GM18505 (cell line): ENCODE results near the gene ARRB2.
"Not testable (repeated sequence)": the region's sequence is repeated elsewhere in the genome, so short reads cannot be mapped to it uniquely, and the experiment has no call there.

ENCODE experiments used
- ATAC-seq: cut with Tn5 transposase; IDR thresholded peaks from one replicate; pipeline ENCODE4 v1.9.1; 2021; ENCODE audit not compliant: unreplicated experiment
- POLR2A ChIP-seq: IDR thresholded peaks from 4 replicates; pipeline ENCODE4 v1.6.1; 2011; ENCODE audit warnings: borderline replicate concordance; ENCODE audit not compliant: insufficient read depth, insufficient read length; ENCODE audit errors: extremely low read depth

Gene ARRB2

DNA sequence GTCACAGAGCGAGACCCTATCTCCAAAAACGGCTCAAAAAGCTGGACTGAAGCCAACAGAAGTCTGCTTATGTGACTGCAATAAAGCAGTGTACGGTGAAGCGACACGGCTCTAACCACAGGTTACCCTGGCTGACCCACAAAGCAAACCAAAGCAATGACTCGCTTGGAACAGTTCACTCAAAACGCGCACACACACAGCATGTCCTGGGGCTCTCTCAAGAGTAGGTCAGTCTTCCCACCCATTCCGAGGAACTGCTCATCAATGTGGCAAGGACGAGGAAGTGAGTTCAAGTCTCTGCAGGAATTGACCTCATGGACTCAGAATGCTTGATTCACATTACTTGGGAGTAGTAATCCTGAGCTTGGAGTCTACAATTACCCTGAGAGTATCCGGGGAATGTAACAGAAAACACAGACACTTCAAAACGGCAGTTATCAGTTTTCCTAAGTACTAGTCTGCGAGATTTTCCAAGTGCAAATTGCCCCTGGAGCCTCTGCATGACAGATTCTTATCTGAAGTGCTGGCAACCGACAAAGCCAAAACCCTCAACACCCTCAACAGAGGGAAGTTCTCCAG lies 31.9 kb upstream of the ARRB2 start:
- TF ChIP-seq POLR2A: no peak
- ATAC-seq: no peak

DNA sequence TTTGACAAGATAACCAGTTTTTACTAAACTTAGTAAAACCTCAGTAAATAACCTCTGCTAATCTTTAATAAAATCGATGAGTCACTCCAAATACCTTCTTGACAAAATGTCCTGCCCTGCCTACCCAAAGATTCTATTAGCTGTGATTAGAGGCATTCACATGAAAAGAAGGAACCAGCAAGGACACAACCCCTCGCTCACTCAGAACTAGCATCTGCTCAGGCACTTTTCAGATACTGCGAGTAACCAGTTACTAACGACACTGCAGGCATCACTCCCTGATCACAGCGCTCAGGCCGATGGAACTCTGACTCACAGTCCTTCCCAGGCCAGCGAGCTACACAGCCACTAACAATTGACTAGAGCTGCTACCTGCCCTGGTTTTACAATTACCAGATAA lies 30.8 kb upstream of the ARRB2 start:
- no peak for ATAC-seq
- TF ChIP-seq POLR2A: no peak

DNA sequence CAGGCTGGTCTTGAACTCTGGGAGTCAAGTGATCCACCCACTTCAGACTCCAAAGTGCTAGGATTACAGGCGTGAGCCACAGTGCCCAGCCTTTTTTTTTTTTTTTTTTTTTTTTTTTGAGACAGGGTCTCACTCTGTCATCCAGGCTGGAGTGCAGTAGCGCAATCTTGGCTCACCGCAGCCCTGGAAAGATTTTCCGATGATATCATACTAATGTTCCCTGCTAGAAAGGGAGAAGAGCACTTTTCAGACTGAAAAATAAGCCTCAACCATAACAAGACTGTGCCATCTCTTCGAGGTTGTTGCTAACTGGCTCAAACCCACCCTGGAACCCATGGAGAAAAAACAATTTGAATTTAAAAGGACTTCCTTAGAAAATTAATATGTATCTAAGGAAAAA lies 26.7 kb upstream of the ARRB2 start:
- ATAC-seq: not testable (repeated sequence)

DNA sequence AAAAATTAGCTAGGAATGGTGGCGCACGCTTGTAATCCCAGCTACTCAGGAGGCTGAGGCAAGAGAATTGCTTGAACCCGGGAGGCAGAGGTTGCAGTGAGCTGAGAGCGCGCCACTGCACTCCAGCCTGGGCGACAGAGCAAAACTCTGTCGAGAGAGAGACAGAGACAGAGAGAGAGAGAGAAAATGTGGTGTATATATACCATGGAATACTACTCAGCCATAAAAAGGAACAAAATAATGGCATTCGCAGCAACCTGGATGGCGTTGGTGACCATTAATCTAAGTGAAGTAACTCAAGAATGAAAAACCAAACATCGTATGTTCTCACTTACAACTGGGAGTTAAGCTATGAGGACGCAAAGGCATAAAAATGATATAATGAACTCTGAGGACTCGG lies 20.6 kb upstream of the ARRB2 start:
- ATAC-seq: not testable (repeated sequence)

DNA sequence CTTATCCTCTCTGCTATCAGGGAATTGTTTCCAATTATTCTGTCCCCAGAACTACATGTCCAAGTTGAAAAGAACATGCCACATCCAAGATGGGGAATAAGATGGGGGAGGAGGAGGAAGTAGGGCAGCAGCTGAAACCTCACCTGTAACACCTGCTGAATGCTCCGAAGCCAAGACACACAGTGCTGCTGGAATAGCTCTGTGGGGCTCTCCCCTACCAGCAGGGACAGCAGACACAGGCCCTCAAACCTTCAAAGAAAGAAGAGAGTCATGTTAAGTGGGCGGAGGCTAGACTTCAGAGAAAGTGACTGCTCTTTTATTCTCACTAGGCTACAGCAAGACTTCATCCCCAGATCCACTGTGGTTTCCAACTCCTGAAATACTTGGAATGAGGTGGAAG lies 19.7 kb upstream of the ARRB2 start:
- ATAC-seq: no peak
- no peak for TF ChIP-seq POLR2A

DNA sequence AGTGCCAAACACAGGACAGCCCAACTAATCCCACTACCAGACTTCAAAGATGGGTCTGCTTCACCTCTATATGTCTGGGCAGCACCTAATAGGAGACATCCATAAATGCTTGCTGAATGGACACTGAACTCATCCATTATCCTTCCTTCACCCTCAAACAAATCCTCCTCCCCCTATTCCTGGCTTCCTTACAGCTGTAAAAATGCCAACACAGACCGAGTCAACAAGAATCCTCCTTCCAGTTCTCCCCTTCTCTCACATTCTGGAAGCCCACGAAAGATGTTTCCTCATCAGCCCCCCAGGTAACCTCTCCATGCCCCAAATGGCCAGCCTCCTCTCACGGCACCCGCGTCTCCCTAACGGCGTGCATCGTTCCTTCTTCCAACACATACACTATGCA lies 18.7 kb upstream of the ARRB2 start:
- no peak for ATAC-seq
- TF ChIP-seq POLR2A: no peak

DNA sequence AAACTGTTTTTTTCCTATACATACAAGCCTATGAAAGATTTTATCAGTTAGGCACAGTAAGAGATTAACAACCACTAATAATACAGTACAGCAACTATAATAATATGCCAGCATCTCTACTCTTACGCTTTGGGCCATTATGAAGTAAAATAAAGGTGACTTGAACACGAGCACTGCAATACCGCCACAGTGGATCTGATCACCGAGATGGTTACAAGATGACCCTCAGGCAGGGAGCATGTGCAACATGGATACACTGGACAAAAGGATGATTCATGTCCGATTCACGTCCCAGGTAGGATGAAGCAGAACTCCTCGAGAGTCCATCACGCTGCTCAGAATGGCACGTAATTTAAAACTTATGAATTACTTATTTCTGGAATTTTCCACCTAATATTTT lies 17.0 kb upstream of the ARRB2 start:
- TF ChIP-seq POLR2A: no peak
- no peak for ATAC-seq

DNA sequence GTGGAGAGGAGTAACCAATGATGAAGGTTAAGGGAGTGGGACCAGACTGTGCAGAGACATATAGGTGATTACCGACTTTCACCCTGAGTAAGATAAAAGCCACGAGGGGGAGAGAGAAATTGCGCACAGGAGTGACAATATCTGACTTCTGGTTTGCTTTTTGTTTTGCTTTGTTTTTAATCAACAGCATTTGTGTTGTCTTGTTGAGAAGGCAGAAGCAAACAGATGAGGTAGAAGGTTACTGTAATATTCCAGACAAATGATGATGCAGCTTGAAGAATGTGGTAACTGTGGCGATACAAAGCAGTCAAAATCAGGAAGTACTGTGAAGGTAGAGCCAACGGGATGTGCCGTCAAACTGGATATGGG lies 14.0 kb upstream of the ARRB2 start:
- TF ChIP-seq POLR2A: no peak
- ATAC-seq: no peak

DNA sequence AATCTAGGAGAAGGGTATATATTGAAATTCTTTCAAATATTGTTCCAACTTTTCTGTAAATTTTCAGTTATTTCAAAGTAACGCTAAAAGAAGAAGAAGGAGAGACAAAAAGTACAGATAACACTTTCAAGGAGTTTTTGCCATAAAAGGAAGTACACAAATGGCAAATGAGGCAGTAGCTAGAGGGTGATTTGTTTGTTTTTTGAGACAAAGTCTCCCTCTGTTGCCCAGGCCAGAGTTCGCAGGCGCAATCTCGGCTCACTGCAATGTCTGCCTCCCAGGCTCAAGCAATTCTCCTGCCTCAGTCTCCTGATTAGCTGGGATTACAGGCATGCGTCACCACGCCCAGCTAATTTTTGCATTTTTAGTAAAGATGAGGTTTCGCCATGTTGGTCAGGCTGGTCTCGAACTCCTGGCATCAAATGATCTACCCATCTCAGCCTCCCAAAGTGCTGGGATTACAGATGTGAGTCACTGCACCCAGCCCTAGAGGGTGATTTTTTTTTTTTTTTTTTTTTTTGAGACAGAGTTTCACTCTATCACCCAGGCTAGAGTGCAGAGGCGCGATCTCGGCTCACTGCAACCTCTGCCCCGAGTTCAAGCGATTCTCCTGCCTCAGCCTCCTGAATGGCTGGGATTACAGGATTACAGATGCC lies 10.9 kb upstream of the ARRB2 start:
- not testable (repeated sequence) for ATAC-seq

DNA sequence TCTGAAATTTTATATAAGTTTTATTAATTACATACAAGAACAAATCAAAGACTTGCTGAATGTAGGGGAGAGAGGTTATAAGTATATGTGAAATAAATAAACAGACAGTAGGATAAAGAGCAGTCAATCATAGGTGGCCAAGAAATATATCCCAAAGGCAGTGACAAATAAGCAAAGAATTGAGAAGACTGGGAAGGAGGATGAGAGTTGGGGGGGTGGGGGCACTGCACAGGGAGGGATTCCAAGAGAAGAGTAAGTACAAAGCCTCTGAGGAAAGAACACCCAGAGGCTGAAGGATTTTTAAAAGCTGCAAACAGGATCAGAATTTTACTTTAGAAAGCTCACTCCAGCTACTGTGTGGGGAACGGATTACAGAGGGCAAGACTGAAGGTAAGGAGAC lies 9.3 kb upstream of the ARRB2 start:
- TF ChIP-seq POLR2A: no peak
- no peak for ATAC-seq

DNA sequence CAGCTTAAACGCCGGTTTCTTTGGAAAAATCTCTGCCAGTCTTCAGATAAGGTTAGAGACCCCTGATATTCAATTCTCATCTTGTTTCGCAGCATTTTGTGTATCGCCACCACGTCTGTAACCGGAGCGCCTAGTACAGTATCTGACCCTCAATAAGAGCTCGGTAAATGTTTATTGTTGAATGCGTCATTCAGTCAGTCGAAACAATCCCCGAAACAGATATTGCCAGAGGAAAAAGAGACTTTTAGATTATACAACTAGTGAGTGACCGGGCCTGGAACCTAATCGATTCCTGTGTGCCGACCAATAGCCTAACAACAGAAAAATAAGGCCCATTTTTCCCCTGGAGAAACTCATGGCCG lies 7.1 kb upstream of the ARRB2 start:
- ATAC-seq: peak; percentile 4
- no peak for TF ChIP-seq POLR2A

DNA sequence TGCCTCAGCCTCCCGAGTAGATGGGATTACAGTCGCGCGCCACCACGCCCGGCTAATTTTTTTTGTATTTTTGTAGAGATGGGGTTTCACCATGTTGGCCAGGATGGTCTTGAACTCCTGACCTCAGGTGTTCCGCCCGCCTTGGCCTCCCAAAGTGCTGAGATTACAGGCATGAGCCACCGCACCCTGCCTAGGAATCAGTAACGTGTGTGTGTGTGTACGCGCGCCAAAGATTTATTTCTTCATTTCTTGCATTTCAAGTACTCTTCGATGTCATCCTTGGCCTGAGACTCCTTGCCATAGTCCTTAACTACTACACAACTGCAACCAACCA lies 5.9 kb upstream of the ARRB2 start:
- ATAC-seq: not testable (repeated sequence)

DNA sequence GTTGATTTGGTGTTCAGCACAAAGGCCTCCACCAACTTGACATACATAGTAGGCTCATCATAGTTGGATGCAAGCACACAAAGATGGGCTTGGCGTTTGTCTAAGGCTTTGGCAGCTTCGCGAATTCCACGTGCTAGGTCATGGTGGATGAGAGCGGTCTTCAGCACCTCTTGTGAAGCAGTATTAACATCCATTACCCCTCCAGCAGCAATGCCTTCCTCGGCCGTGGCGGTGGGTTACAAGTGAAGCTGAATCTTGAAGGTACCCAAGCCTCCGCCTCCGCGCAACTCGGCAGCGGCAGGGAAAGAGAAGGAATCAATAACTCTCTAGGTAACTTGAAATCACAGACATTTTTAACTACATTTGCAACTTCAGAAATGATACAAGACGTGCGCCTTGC lies 5.4 kb upstream of the ARRB2 start:
- no peak for TF ChIP-seq POLR2A
- no peak for ATAC-seq

DNA sequence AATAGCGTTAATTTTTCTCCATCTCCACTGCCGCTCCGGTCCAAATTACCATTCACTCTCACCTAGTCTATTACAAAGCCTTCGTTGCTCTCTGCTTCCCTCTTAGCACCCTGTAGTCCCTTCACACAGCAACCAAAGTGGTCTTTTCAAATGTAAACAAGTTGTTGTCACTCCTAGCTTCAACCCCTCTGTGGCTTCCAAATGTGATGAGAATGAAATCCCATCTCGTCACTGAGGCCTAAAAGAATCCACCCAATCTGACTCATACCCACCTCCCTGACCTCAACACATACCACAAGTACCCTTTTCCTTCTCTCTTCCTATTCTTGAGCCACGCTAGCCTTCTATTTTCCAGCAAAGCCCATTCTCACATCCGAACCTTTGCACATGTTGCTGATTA lies 4.3 kb upstream of the ARRB2 start:
- no peak for ATAC-seq
- TF ChIP-seq POLR2A: no peak

DNA sequence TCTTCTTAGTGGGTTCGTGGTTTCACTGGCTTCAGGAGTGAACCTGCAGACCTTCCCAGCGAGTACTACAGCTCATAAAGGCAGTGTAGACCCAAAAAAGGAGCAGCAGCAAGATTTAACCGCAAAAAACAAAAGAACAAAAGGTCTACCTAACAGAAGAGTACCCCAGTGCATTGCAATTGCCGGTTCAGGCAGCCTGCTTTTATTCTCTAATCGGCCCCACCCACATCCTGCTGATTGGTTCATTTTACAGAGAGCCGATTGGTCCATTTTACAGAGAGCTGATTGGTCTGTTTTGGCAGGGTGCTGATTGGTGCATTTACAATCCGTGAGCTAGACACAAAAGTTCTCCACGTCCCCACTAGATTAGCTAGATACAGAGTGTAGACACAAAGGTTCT lies 2.0 kb upstream of the ARRB2 start:
- no peak for ATAC-seq
- no peak for TF ChIP-seq POLR2A
